Osteoblast (primary cell): ENCODE measurements around the gene SLC30A7. TPM values are rescaled to one million over a fixed set of nuclear protein-coding genes. Genes with fewer than 3 reads are reported as not detected.
"Not testable (repeated sequence)": the region's sequence is repeated elsewhere in the genome, so short reads cannot be mapped to it uniquely, and the experiment has no call there.

Experiments
- DNase-seq: peaks from one replicate; pipeline ENCODE4 v3.0.0; 2011; ENCODE audit warnings: low spot score, mixed read lengths; ENCODE audit not compliant: insufficient read length; ENCODE audit errors: missing footprints
- H2AFZ ChIP-seq: 2 replicates; pipeline ENCODE4 v1.6.0; 2011; ENCODE audit warnings: mild to moderate bottlenecking, low read length
- H3K27ac ChIP-seq: 2 replicates; pipeline ENCODE4 v1.5.1; 2011; ENCODE audit warnings: mild to moderate bottlenecking, low read depth, low read length, moderate library complexity
- H3K27me3 ChIP-seq: 2 replicates; pipeline ENCODE4 v1.6.0; 2012; ENCODE audit warnings: mild to moderate bottlenecking, control low read depth, inconsistent platforms, low read length, moderate library complexity; ENCODE audit not compliant: insufficient read depth
- H3K36me3 ChIP-seq: 2 replicates; pipeline ENCODE4 v1.5.1; 2011; ENCODE audit warnings: mild to moderate bottlenecking, low read length, control low read depth, moderate library complexity; ENCODE audit not compliant: insufficient read depth
- H3K4me1 ChIP-seq: 2 replicates; pipeline ENCODE4 v1.5.1; 2011; ENCODE audit warnings: mild to moderate bottlenecking, low read length, control low read depth, moderate library complexity; ENCODE audit not compliant: insufficient read depth
- H3K4me2 ChIP-seq: 2 replicates; pipeline ENCODE4 v1.6.0; 2011; ENCODE audit warnings: mild to moderate bottlenecking, low read length; ENCODE audit not compliant: insufficient read depth
- H3K4me3 ChIP-seq: fragments of 200-600 bp; sonication (generic); 3 replicates; pipeline ENCODE4 v1.5.1; 2012; ENCODE audit warnings: mild to moderate bottlenecking, low read length, inconsistent platforms; ENCODE audit not compliant: insufficient read depth
- H3K79me2 ChIP-seq: 2 replicates; pipeline ENCODE4 v1.6.0; 2012; ENCODE audit warnings: mild to moderate bottlenecking, low read length, control low read depth, inconsistent platforms; ENCODE audit not compliant: insufficient read depth
- H3K9me3 ChIP-seq: 2 replicates; pipeline ENCODE4 v1.5.1; 2011; ENCODE audit warnings: low read depth, low read length, control low read depth
- H4K20me1 ChIP-seq: 2 replicates; pipeline ENCODE4 v1.6.0; 2012; ENCODE audit warnings: mild to moderate bottlenecking, low read length, control low read depth; ENCODE audit not compliant: insufficient read depth
- total RNA-seq: library from RNA; depleted of rRNA; stranded (reverse); fragments of >200 nt; gene quantifications from 2 replicates; pipeline ENCODE4 v1.2.3, GENCODE V29; 2012
- TF ChIP-seq, protein P1 (sequence below): IDR thresholded peaks from 2 replicates; pipeline ENCODE4 v1.5.1; 2011; ENCODE audit warnings: mild to moderate bottlenecking, low read depth, low read length, moderate library complexity; ENCODE audit errors: extremely low read depth

The SLC30A7 gene
- total RNA-seq, 1 donor: 69.8 TPM

- no peaks in the 10 kb centered on the region for H3K27me3 ChIP-seq
- peak overlapping the region; percentile 62 for H3K4me2 ChIP-seq
- H3K9me3 ChIP-seq: no peaks in the 10 kb centered on the region
- no peak for DNase-seq
- H3K36me3 ChIP-seq: peaks cover 11% of the 10 kb centered on the region
- H4K20me1 ChIP-seq: peaks cover 6% of the 10 kb centered on the region
- peak overlapping the region; percentile 11 for H3K4me3 ChIP-seq
- H2AFZ ChIP-seq: no peak overlapping the region
- peaks cover 25% of the 10 kb centered on the region for H3K4me1 ChIP-seq
- H3K27ac ChIP-seq: peak overlapping the region; percentile 48
- TF ChIP-seq, protein P1, sequence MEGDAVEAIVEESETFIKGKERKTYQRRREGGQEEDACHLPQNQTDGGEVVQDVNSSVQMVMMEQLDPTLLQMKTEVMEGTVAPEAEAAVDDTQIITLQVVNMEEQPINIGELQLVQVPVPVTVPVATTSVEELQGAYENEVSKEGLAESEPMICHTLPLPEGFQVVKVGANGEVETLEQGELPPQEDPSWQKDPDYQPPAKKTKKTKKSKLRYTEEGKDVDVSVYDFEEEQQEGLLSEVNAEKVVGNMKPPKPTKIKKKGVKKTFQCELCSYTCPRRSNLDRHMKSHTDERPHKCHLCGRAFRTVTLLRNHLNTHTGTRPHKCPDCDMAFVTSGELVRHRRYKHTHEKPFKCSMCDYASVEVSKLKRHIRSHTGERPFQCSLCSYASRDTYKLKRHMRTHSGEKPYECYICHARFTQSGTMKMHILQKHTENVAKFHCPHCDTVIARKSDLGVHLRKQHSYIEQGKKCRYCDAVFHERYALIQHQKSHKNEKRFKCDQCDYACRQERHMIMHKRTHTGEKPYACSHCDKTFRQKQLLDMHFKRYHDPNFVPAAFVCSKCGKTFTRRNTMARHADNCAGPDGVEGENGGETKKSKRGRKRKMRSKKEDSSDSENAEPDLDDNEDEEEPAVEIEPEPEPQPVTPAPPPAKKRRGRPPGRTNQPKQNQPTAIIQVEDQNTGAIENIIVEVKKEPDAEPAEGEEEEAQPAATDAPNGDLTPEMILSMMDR: no peak
- H3K79me2 ChIP-seq: peaks cover 19% of the 10 kb centered on the region
Measured at GRCh38 chr1:100950337-100950736, 54.4 kb downstream of the SLC30A7 start.

GRCh38 chr1:100950781-100951180 lies 54.9 kb downstream of the SLC30A7 start:
- H3K4me2 ChIP-seq: peak overlapping the region; percentile 62
- DNase-seq: no peak
- TF ChIP-seq, protein P1: no peak

DNA sequence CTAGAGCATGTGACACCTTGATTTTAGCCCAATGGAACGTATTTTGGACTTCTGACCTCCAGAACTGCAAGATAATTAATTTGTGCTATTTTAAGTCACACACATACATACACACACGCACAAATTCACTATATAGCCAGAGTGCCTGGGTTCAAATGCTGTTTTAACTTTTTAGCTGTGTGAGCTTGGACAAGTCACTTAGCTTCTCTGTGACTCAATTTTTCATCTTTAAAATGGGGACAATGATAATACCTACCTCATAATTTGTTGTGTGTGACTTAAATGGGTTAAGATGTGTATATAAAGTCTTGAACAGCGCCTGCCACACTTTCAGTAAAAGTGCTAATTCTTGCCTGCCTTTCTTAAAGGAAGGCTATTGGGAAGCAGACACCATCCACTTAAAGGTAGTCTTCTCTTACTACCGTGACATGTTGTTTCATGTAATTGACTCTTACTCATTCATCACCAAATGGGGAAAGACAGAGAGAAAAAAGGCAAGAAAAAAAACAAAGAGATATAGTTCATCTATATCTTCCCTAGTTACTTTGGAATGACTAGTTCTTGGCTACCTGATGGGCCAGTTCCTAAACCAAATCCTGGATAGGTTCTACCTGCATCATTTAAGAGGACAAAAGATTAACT lies 56.3 kb downstream of the SLC30A7 start:
- Histone ChIP-seq H3K4me3 (no peak overlapping the region), H3K27ac (no peak overlapping the region), H2AFZ (no peak overlapping the region), H3K79me2 (peaks cover 13% of the 10 kb centered on the region), H3K4me2 (no peak overlapping the region), H3K9me3 (no peaks in the 10 kb centered on the region), H3K4me1 (peaks cover 30% of the 10 kb centered on the region), H4K20me1 (peaks cover 6% of the 10 kb centered on the region), H3K27me3 (no peaks in the 10 kb centered on the region), H3K36me3 (peaks cover 11% of the 10 kb centered on the region)
- TF ChIP-seq, protein P1: no peak
- DNase-seq: no peak

More at GRCh38 chr1:100950781-100951180, 54.9 kb downstream of the SLC30A7 start:
- Histone ChIP-seq H3K4me3 (peak overlapping the region; percentile 11), H2AFZ (no peak overlapping the region), H3K27me3 (no peaks in the 10 kb centered on the region), H3K27ac (peak overlapping the region; percentile 48), H4K20me1 (peaks cover 6% of the 10 kb centered on the region), H3K4me1 (peaks cover 29% of the 10 kb centered on the region), H3K9me3 (no peaks in the 10 kb centered on the region), H3K79me2 (peaks cover 16% of the 10 kb centered on the region), H3K36me3 (peaks cover 11% of the 10 kb centered on the region)

- H3K4me2 ChIP-seq, H3K27me3 ChIP-seq, DNase-seq, H3K4me3 ChIP-seq, H3K9me3 ChIP-seq, H3K27ac ChIP-seq, H2AFZ ChIP-seq, H4K20me1 ChIP-seq: not testable (repeated sequence)
- Histone ChIP-seq H3K4me1 (peaks cover 30% of the 10 kb centered on the region), H3K36me3 (peaks cover 11% of the 10 kb centered on the region), H3K79me2 (peaks cover 13% of the 10 kb centered on the region)
Measured at GRCh38 chr1:100952970-100953369, 57.1 kb downstream of the SLC30A7 start.
